Breast epithelium (tissue), 3 donors: Measurements from ENCODE around the gene LSM3.

Source experiments
- POLR2A ChIP-seq: fragments of 450-650 bp; IDR thresholded peaks from one replicate; pipeline ENCODE4 v1.6.1; 2016; ENCODE audit warnings: antibody characterized with exemption, mild to moderate bottlenecking, moderate library complexity
- POLR2AphosphoS5 ChIP-seq, 3 donors: sonication (generic); formaldehyde crosslinking; IDR thresholded peaks; one replicate each; pipeline ENCODE4 v1.6.1; 2017; ENCODE audit warnings: antibody characterized with exemption in 3 of 3
- TF ChIP-seq, protein P1 (sequence below), 3 donors: fragments of 450-650 bp; IDR thresholded peaks; one replicate each; pipeline ENCODE4 v1.5.1; 2016 to 2017; ENCODE audit warnings: antibody characterized with exemption in 3 of 3, mild to moderate bottlenecking in 3 of 3, moderate library complexity in 3 of 3

DNA sequence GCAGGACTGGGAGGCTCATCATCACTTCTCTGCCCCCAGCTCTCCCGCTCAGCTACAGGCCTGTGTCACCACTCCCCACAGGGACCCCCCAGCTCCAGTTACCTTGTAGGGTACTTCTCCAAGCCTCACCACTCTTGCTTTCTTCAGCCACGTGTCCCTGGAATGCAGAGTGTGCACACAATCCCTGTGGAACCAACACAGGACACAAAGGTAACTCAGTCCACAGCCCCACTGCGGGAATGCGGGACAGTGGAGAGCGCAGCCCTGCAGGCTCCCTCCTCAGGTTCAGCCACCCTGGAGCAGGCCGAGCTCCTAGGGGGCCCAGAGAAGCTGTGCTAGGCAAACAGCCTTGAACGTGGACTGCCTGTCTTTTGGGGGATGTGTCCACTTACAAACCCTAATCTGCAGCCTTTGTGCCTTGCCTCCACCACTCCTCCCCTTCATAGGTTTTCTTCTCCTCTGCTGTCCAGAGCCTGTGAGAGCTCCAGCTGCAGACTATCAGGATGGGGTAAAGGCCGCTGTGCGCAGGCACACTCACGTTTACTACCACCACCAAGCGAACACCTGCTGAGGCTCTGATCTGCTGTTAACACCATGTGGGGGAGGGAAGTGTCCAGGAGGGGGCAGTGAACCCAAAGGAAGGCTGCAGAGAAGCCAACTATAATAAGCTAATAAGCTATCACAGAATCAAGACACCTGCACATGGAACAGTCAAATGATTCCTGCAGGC lies 26.2 kb upstream of the LSM3 start:
- TF ChIP-seq, protein P1, sequence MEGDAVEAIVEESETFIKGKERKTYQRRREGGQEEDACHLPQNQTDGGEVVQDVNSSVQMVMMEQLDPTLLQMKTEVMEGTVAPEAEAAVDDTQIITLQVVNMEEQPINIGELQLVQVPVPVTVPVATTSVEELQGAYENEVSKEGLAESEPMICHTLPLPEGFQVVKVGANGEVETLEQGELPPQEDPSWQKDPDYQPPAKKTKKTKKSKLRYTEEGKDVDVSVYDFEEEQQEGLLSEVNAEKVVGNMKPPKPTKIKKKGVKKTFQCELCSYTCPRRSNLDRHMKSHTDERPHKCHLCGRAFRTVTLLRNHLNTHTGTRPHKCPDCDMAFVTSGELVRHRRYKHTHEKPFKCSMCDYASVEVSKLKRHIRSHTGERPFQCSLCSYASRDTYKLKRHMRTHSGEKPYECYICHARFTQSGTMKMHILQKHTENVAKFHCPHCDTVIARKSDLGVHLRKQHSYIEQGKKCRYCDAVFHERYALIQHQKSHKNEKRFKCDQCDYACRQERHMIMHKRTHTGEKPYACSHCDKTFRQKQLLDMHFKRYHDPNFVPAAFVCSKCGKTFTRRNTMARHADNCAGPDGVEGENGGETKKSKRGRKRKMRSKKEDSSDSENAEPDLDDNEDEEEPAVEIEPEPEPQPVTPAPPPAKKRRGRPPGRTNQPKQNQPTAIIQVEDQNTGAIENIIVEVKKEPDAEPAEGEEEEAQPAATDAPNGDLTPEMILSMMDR (IDR thresholded peaks at IDR 0.05), result no peak
- TF ChIP-seq POLR2A, result no peak
- no peak for TF ChIP-seq POLR2AphosphoS5 (IDR thresholded peaks at IDR 0.05)
